C4-2B (cell line): Measurements from ENCODE around the gene KCNS1.
"Not testable (repeated sequence)": the region's sequence is repeated elsewhere in the genome, so short reads cannot be mapped to it uniquely, and the experiment has no call there.

Experiments used
- H3K27ac ChIP-seq: fragments of 450-650 bp; 2 replicates; pipeline ENCODE4 v1.5.1; 2017
- CTCF ChIP-seq: fragments of 450-650 bp; conservative IDR thresholded peaks from 2 replicates; pipeline ENCODE4 v1.5.1; 2017; ENCODE audit warnings: mild to moderate bottlenecking
- ZFX ChIP-seq: fragments of 450-650 bp; IDR thresholded peaks from 2 replicates; pipeline ENCODE4 v1.6.1; 2017

Gene KCNS1

GRCh38 chr20:45100563-45101245 lies at the start of gene KCNS1:
Gene KCNS1 (minus strand): TSS chr20:45101127. CDS start chr20:45099236, 1,891 bp downstream.
- TF ChIP-seq ZFX (no peak), CTCF (no peak)
- no peak within 1 kb of the TSS for H3K27ac ChIP-seq

- H3K27ac ChIP-seq, result no peak overlapping the region
- TF ChIP-seq CTCF, result no peak
- TF ChIP-seq ZFX, result no peak
Observed at GRCh38 chr20:45149062-45149461, 48.1 kb upstream of the KCNS1 start.

- TF ChIP-seq ZFX (no peak), CTCF (no peak)
Observed at GRCh38 chr20:45140836-45141235, 39.9 kb upstream of the KCNS1 start.

GRCh38 chr20:45139733-45140375 lies 38.9 kb upstream of the KCNS1 start:
- H3K27ac ChIP-seq, result not testable (repeated sequence)

More at GRCh38 chr20:45140836-45141235, 39.9 kb upstream of the KCNS1 start:
- H3K27ac ChIP-seq, result no peak overlapping the region

GRCh38 chr20:45138561-45139300 lies 37.8 kb upstream of the KCNS1 start:
- H3K27ac ChIP-seq, result no peak overlapping the region
- TF ChIP-seq ZFX (no peak), CTCF (peak; percentile 96)

- no peak overlapping the region for H3K27ac ChIP-seq
- no peak for TF ChIP-seq ZFX
Observed at GRCh38 chr20:45136911-45137310, 36.0 kb upstream of the KCNS1 start.

- H3K27ac ChIP-seq, result no peak overlapping the region
- TF ChIP-seq CTCF, result no peak
- TF ChIP-seq ZFX, result no peak
Observed at GRCh38 chr20:45128099-45128498, 27.2 kb upstream of the KCNS1 start.

- TF ChIP-seq ZFX, result no peak
- TF ChIP-seq CTCF, result no peak
- no peak within 1 kb of the TSS for H3K27ac ChIP-seq
Observed at GRCh38 chr20:45124365-45124764, 23.4 kb upstream of the KCNS1 start, which contains the start of gene WFDC12. Gene WFDC12 (minus strand): TSS chr20:45124465. CDS start chr20:45124447, 18 bp downstream.
